BJ (cell line): Measurements from ENCODE around the gene TCP10L. TPM values are rescaled to one million over a fixed set of nuclear protein-coding genes. Genes with fewer than 3 reads are reported as not detected.
A peak's percentile ranks its signal among the peaks of the same experiment; 100 is the strongest.

ENCODE experiments used
- CTCF ChIA-PET: fragments of 350-600 bp; formaldehyde crosslinking; extraction: SDS; loops from one replicate; lab custom pipeline; 2021; ENCODE audit warnings: antibody characterized with exemption, inconsistent platforms; lab: Yijun Ruan, JAX
- POLR2A ChIA-PET: fragments of 300-600 bp; sonication (Branson Sonifier 250); formaldehyde crosslinking; extraction: SDS; loops from one replicate; lab custom pipeline; 2021; ENCODE audit warnings: antibody characterized with exemption; lab: Charles Lee
- DNase-seq: peaks from one replicate; pipeline ENCODE4 v3.0.0-alpha.2; 2011; ENCODE audit warnings: low read depth
- H3K27me3 ChIP-seq: 2 replicates; pipeline ENCODE4 v1.6.0; 2011; ENCODE audit warnings: low read length; ENCODE audit not compliant: control insufficient read depth, insufficient read depth
- H3K36me3 ChIP-seq: 2 replicates; pipeline ENCODE4 v1.5.1; 2011; ENCODE audit warnings: low read length; ENCODE audit not compliant: control insufficient read depth, insufficient read depth
- H3K4me3 ChIP-seq: 2 replicates; pipeline ENCODE4 v1.5.1; 2011; ENCODE audit warnings: low read depth, mild to moderate bottlenecking, control low read depth, low read length
- CTCF ChIP-seq: IDR thresholded peaks from 2 replicates; pipeline ENCODE4 v1.5.1; 2011; ENCODE audit warnings: low read depth, mild to moderate bottlenecking, control low read depth, inconsistent platforms, low read length, moderate library complexity; ENCODE audit not compliant: insufficient read depth
- polyA plus RNA-seq: library from polyadenylated mRNA; depleted of rRNA; stranded (reverse); fragments of >200 nt; gene quantifications from 2 replicates; pipeline ENCODE4 v1.2.3, GENCODE V29; 2011; rRNA removed
- small RNA-seq: library from RNA; depleted of rRNA; stranded (forward); fragments of <200 nt; gene quantifications from one replicate; pipeline ENCODE3, GENCODE V24; 2012; ENCODE audit warnings: low replicate concordance, low read depth; ENCODE audit not compliant: insufficient read length

TCP10L gene
- polyA plus RNA-seq, 1 experiment: not detected

GRCh38 chr21:32529679-32530078, 55.6 kb downstream of the TCP10L start:
- POLR2A ChIA-PET: no interaction called here
- CTCF ChIA-PET: interaction anchor here (0.9 kb wide), 1 partner anchor 18 kb away, joined by 3 read pairs; no protein-coding TSS in a partner anchor
- Histone ChIP-seq H3K27me3 (no peaks in the 10 kb centered on the region), H3K4me3 (no peak overlapping the region), H3K36me3 (no peaks in the 10 kb centered on the region)
- DNase-seq: no peak
- no peak for TF ChIP-seq CTCF

DNA sequence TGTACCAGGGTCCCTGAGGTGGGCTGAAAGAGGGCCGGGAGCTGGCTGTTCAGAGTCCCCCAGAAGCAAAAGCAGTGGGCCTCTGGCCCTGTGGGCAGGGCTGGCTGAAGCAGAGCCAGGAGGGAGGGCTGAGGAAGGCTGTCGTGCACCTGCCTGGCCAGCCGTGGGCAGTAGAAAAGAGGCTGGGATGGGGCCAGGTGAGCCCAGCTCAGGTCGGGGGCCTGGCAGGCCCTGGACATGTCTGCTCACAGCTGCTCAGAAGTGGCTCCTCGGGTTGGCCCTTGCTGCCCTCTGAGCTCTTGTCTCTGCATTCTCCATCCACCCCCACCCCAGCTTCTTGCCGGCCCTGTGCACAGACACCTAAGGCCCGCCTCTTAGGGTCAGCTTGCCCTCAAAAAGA, 60.0 kb downstream of the TCP10L start:
- POLR2A ChIA-PET: no interaction called here
- DNase-seq: no peak
- H3K36me3 ChIP-seq: no peaks in the 10 kb centered on the region
- no peak for TF ChIP-seq CTCF
- H3K4me3 ChIP-seq: no peak overlapping the region
- CTCF ChIA-PET: interaction anchor here (1.6 kb wide), 2 partner anchors 15 to 76 kb away, joined by 3 to 4 read pairs; no protein-coding TSS in a partner anchor
- H3K27me3 ChIP-seq: no peaks in the 10 kb centered on the region

DNA sequence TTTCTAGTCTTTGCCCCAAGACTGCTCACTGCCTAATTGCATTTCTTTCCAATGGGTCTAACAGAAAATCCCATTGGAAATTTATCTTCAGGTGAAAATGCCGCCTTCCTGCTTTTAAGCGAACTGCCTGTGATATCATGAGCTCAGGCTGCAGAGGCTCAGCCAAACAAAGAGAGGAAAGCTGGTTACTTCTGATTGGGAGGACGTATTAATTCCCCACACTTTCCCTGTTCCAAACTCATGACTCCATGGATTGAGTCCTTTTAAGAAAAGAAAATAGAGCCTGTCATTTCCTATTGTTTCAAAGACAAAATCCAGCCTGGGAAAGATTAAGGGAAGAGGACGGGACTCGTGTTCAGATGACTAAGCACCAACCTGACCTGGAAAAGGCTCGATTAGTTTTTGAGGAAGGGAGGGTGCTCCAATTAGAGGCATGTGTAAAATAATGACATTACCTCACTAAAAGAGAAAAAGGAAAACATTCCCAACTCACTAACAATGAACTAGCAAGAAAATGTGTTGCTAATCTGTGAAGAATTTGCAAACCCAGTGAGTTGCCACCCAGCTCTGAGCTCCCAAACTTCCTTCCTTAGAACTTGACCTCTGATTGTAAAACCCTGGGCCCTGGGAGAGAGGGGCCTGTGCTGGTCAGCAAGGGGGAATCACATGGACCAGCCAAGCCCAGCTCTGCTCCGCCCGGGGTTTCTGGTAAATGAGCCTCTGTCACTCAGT, 61.2 kb downstream of the TCP10L start:
- no peaks in the 10 kb centered on the region for H3K36me3 ChIP-seq
- H3K27me3 ChIP-seq: no peaks in the 10 kb centered on the region
- DNase-seq: peak; percentile 80
- POLR2A ChIA-PET: no interaction called here
- CTCF ChIA-PET: interaction anchor here (1.6 kb wide), 1 partner anchor 16 kb away, joined by 4 read pairs; no protein-coding TSS in a partner anchor
- TF ChIP-seq CTCF: no peak
- H3K4me3 ChIP-seq: no peak overlapping the region

Small RNA genes lying within 50 kb of the gene (small RNA-seq; reads per million reads assigned to genes)
- gene RF00438 (not detected), gene RNA5SP490 (not detected)

Other genes with a start within 250 kb of the TCP10L start
- 6.5 and 8.8 TPM in 2 replicates for gene URB1, start 192.5 kb downstream of the TCP10L start, polyA plus RNA-seq
- gene EVA1C, start 172.8 kb downstream of the TCP10L start, polyA plus RNA-seq: 9.6 and 12.2 TPM in 2 replicates
- gene CFAP298, start 26.9 kb upstream of the TCP10L start, polyA plus RNA-seq: 14.5 and 16.4 TPM in 2 replicates
- gene SYNJ1, start 142.5 kb upstream of the TCP10L start, polyA plus RNA-seq: 4.2 and 5.0 TPM in 2 replicates
- gene PAXBP1, start 186.2 kb upstream of the TCP10L start, polyA plus RNA-seq: 6.2 and 13.3 TPM in 2 replicates